ACC112 (cell line): ENCODE measurements around the gene OSBPL10.
"Not testable (repeated sequence)": the region's sequence is repeated elsewhere in the genome, so short reads cannot be mapped to it uniquely, and the experiment has no call there.

Experiments used
- H2AFZ ChIP-seq: fragments of 200-600 bp; sonication (generic); one replicate; pipeline ENCODE4 v1.6.0; 2017; ENCODE audit warnings: antibody characterized with exemption, low read length; ENCODE audit not compliant: unreplicated experiment
- H3K27ac ChIP-seq: fragments of 200-600 bp; sonication (generic); 2 replicates; pipeline ENCODE4 v1.5.1; 2014; ENCODE audit warnings: low read depth, mild to moderate bottlenecking, antibody characterized with exemption, low read length, moderate library complexity
- H3K27me3 ChIP-seq: fragments of 200-600 bp; sonication (generic); 2 replicates; pipeline ENCODE4 v1.6.1; 2014; ENCODE audit warnings: mild to moderate bottlenecking, antibody characterized with exemption, low read length, moderate library complexity, mixed read lengths; ENCODE audit not compliant: insufficient read depth
- H3K36me3 ChIP-seq: fragments of 200-600 bp; sonication (generic); 2 replicates; pipeline ENCODE4 v1.6.1; 2016; ENCODE audit warnings: mild to moderate bottlenecking, antibody characterized with exemption, low read length, moderate library complexity, mixed read lengths; ENCODE audit not compliant: insufficient read depth
- H3K4me1 ChIP-seq: fragments of 200-600 bp; sonication (generic); one replicate; pipeline ENCODE4 v1.6.1; 2016; ENCODE audit warnings: low read length, mixed read lengths; ENCODE audit not compliant: insufficient read depth, unreplicated experiment, control insufficient read depth
- H3K4me3 ChIP-seq: fragments of 200-600 bp; sonication (generic); 2 replicates; pipeline ENCODE4 v1.5.1; 2014; ENCODE audit warnings: mild to moderate bottlenecking, low read depth, low read length
- H3K79me2 ChIP-seq: fragments of 200-600 bp; sonication (generic); one replicate; pipeline ENCODE4 v1.6.0; 2016; ENCODE audit warnings: low read length; ENCODE audit not compliant: control insufficient read depth, unreplicated experiment, insufficient read depth

OSBPL10 gene

GRCh38 chr3:31981206-31982181 is at the start of gene OSBPL10, which contains the start of gene ZNF860:
TSS of gene OSBPL10 (minus strand) at chr3:31981262. CDS start at chr3:31981179, 83 bp downstream.
TSS of gene ZNF860 (plus strand) at chr3:31981750. CDS start at chr3:31989080, 7,330 bp downstream.
- no peaks in the 10 kb centered on the region for H3K27me3 ChIP-seq
- peaks cover 19% of the 10 kb centered on the region for H3K4me1 ChIP-seq
- no peak within 1 kb of the TSS for H3K27ac ChIP-seq
- H3K36me3 ChIP-seq, result no peaks in the 10 kb centered on the region
- peak within 1 kb of the TSS; percentile 89 for H3K4me3 ChIP-seq
- H2AFZ ChIP-seq, result peak within 1 kb of the TSS; percentile 55
- H3K79me2 ChIP-seq, result peaks cover 13% of the 10 kb centered on the region

GRCh38 chr3:32026593-32026992 is 45.5 kb upstream of the OSBPL10 start:
- no peak overlapping the region for H3K4me3 ChIP-seq

GRCh38 chr3:32022947-32023346 is 41.9 kb upstream of the OSBPL10 start:
- H3K27me3 ChIP-seq, result no peaks in the 10 kb centered on the region
- H3K4me1 ChIP-seq, result no peaks in the 10 kb centered on the region
- no peak overlapping the region for H3K27ac ChIP-seq
- no peaks in the 10 kb centered on the region for H3K79me2 ChIP-seq
- H3K36me3 ChIP-seq, result no peaks in the 10 kb centered on the region
- no peak overlapping the region for H2AFZ ChIP-seq
- H3K4me3 ChIP-seq, result no peak overlapping the region

More at GRCh38 chr3:32026593-32026992, 45.5 kb upstream of the OSBPL10 start:
- H3K36me3 ChIP-seq, result no peaks in the 10 kb centered on the region
- H2AFZ ChIP-seq, result no peak overlapping the region
- peaks cover 4% of the 10 kb centered on the region; the same call in 1 of the 2 replicates for H3K27me3 ChIP-seq
- no peaks in the 10 kb centered on the region for H3K79me2 ChIP-seq
- no peaks in the 10 kb centered on the region for H3K4me1 ChIP-seq
- H3K27ac ChIP-seq, result no peak overlapping the region

- Histone ChIP-seq H2AFZ (no peak overlapping the region), H3K27ac (no peak overlapping the region), H3K36me3 (no peaks in the 10 kb centered on the region), H3K27me3 (no peaks in the 10 kb centered on the region), H3K4me1 (no peaks in the 10 kb centered on the region), H3K79me2 (no peaks in the 10 kb centered on the region), H3K4me3 (no peak overlapping the region)
Measured at GRCh38 chr3:32021748-32022147, 40.7 kb upstream of the OSBPL10 start.

GRCh38 chr3:32021155-32021554 is 40.1 kb upstream of the OSBPL10 start:
- no peak overlapping the region for H3K4me3 ChIP-seq
- no peak overlapping the region for H2AFZ ChIP-seq
- H3K79me2 ChIP-seq, result no peaks in the 10 kb centered on the region
- no peaks in the 10 kb centered on the region for H3K27me3 ChIP-seq
- H3K36me3 ChIP-seq, result no peaks in the 10 kb centered on the region
- H3K27ac ChIP-seq, result no peak overlapping the region
- H3K4me1 ChIP-seq, result no peaks in the 10 kb centered on the region

GRCh38 chr3:32018757-32019564 is 37.9 kb upstream of the OSBPL10 start:
- H3K79me2 ChIP-seq, result no peaks in the 10 kb centered on the region
- H3K27ac ChIP-seq, result no peak overlapping the region
- no peaks in the 10 kb centered on the region for H3K27me3 ChIP-seq
- H3K4me1 ChIP-seq, result no peaks in the 10 kb centered on the region
- no peak overlapping the region for H3K4me3 ChIP-seq
- H3K36me3 ChIP-seq, result no peaks in the 10 kb centered on the region
- H2AFZ ChIP-seq, result no peak overlapping the region

- Histone ChIP-seq H3K79me2 (no peaks in the 10 kb centered on the region), H3K27me3 (no peaks in the 10 kb centered on the region), H3K27ac (no peak overlapping the region), H3K4me3 (no peak overlapping the region), H2AFZ (no peak overlapping the region), H3K4me1 (no peaks in the 10 kb centered on the region), H3K36me3 (no peaks in the 10 kb centered on the region)
Measured at GRCh38 chr3:32017286-32017685, 36.2 kb upstream of the OSBPL10 start.

- not testable (repeated sequence) for H3K4me1 ChIP-seq, H3K36me3 ChIP-seq, H3K79me2 ChIP-seq, H2AFZ ChIP-seq, H3K27ac ChIP-seq, H3K4me3 ChIP-seq, H3K27me3 ChIP-seq
Measured at GRCh38 chr3:32015638-32016037, 34.6 kb upstream of the OSBPL10 start.

- not testable (repeated sequence) for H3K27me3 ChIP-seq, H3K79me2 ChIP-seq, H3K36me3 ChIP-seq, H3K4me1 ChIP-seq, H3K27ac ChIP-seq, H2AFZ ChIP-seq, H3K4me3 ChIP-seq
Measured at GRCh38 chr3:32010699-32011098, 29.6 kb upstream of the OSBPL10 start.

GRCh38 chr3:32009957-32010356 is 28.9 kb upstream of the OSBPL10 start:
- Histone ChIP-seq H3K79me2 (no peaks in the 10 kb centered on the region), H3K4me1 (no peaks in the 10 kb centered on the region), H3K27me3 (no peaks in the 10 kb centered on the region), H2AFZ (no peak overlapping the region), H3K4me3 (no peak overlapping the region), H3K36me3 (no peaks in the 10 kb centered on the region), H3K27ac (no peak overlapping the region)
